Stimulated activated naive CD8-positive, alpha-beta T cell treated with anti-CD3 and anti-CD28 coated beads, Interleukin-15, Interleukin-2, amounts not matched to agents 100 ng/mL and 50 ng/mL, for 24 hours (primary cell): ENCODE measurements around the gene GAL3ST2.

Source experiments
- H3K27ac Mint-ChIP-seq: one replicate; pipeline ENCODE4 v1.8.0; 2021; ENCODE audit warnings: mild to moderate bottlenecking, mixed read lengths
- H3K27me3 Mint-ChIP-seq: one replicate; pipeline ENCODE4 v1.8.0; 2021; ENCODE audit warnings: mixed read lengths
- H3K36me3 Mint-ChIP-seq: one replicate; pipeline ENCODE4 v1.8.0; 2021; ENCODE audit warnings: low read depth, mixed read lengths
- H3K4me1 Mint-ChIP-seq: one replicate; pipeline ENCODE4 v1.8.0; 2021; ENCODE audit warnings: low read depth, mixed read lengths
- H3K4me3 Mint-ChIP-seq: one replicate; pipeline ENCODE4 v1.8.0; 2021; ENCODE audit warnings: mild to moderate bottlenecking, mixed read lengths
- H3K9me3 Mint-ChIP-seq: one replicate; pipeline ENCODE4 v1.8.0; 2021; ENCODE audit warnings: mixed read lengths

The GAL3ST2 gene

DNA sequence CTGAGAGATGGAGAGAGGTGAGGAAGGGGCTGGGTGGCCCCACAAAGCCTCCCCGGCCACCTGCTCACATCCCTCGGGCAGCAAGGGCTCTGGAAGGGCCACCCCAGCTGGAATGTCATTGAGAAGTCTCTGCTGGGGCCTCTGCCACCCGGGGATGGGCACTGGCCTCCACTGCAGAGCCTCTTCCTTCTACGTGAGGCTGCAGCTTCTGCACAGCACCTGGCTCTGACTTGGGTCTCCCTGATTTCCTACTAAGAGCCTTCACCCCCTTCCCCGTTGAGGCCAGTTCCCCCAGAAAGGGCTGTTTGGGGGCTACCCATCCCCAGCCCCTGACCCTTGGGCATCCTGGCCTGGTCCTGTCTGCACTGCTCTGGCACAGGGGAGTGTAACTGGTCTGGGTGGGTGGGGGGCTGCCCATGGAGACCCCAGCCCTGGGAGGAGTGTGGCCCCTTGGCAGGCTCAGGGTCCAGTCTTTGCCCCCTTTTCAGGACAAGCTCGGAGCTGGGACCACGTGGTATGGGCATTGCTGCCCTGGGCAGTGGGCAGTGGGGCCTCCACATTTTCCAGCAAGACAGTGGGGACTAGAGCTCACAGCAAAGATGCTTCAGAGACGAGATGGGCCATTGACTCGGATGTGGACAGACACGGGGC, 76.5 kb downstream of the GAL3ST2 start:
- Mint-ChIP-seq H3K27ac (no peak overlapping the region), H3K27me3 (no peaks in the 10 kb centered on the region), H3K9me3 (no peaks in the 10 kb centered on the region), H3K4me1 (peaks cover 17% of the 10 kb centered on the region), H3K36me3 (peaks cover 17% of the 10 kb centered on the region), H3K4me3 (no peak overlapping the region)
